Hematopoietic multipotent progenitor cell treated with erythropoietin and hydrocortisone succinate and interleukin-3 and kit ligand, for 15 days (in vitro differentiated cells): Measurements from ENCODE around the gene ERG.

Experiments
- DNase-seq: peaks from one replicate; pipeline ENCODE4 v3.0.0-alpha.2; 2015; ENCODE audit warnings: low spot score

Gene ERG

DNA sequence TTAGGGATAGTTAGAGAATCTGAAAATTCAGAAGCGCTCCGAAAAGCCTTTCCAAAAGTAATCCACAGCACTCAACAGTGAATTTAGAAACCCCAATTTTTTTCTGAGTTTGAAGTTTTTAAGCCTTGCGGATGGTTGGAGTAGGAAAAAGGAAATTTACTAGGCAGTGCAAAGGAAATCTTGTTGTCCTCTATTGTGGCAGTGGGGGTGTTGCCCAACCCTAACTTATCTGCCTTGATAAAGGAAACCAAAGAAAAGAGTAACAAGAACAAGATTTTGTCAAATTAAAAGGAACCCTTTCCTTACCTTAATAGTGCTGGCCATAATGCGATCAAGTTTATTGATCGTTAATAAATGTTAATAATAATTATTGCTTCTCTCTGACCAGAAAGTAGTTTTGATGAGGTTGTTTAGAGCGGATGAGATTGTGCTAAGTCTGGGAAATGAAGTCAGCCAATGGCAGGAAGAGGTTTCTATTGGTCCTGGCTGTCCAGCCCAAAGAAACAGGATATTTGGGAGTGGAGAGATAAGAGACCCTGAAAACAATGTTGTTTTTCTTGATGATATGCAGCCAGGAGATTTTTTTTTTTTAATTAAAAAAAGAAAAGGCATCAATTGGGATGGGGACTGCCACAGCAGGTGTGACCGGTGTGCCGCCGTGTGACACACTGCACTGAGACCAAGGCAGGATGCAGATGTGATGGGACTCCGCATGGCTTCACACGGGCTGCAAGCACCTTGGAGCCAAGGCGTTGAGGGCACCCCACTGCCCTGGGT is at the start of gene ERG:
TSS of gene ERG (minus strand) at position 421 of the 777 bp plus-strand sequence. CDS start at position 324, 97 bp downstream.
- no peak for DNase-seq

- DNase-seq = no peak
Observed at GRCh38 chr21:38544661-38545060, 46.4 kb upstream of the ERG start.

- no peak for DNase-seq
Observed at GRCh38 chr21:38542263-38542662, 44.0 kb upstream of the ERG start.

DNA sequence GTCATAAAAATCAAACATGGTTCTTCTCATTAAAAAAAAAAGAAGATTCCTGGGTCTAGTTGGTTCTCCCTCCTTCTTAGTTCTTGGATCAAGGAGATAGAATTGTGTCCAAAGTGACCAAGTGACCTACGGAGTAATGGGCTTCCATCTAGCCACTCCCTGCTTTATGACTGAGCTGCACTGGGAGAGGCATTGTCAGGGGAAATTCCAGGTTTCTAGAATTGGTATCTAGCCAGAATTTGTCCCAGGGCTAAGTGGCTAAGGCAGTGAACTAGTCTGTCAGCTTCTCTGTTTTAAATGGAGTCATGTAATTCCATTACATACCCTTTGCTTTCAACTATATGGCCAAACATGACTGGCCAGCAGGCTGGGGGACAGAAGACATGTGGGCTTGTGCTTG is 40.1 kb upstream of the ERG start:
- DNase-seq = no peak

DNA sequence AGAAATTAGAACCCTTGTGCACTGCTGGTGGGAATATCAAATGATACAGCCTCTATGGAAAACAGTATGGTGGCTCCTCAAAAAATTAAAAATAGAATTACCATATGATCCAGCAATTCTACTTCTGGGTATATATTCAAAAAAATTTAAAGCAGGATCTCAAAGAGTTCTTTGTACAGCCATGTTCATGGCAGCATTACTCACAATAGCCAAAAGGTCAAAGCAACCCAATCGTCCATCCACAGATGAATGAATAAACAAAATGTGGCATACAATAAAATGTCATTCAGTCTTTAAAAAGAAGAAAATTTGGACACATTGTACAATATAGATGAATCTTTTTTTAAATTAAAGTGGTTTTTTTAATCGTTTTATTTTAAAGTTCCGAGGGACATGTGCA is 36.3 kb upstream of the ERG start:
- no peak for DNase-seq

- DNase-seq = no peak
Observed at GRCh38 chr21:38533887-38534286, 35.6 kb upstream of the ERG start.

DNA sequence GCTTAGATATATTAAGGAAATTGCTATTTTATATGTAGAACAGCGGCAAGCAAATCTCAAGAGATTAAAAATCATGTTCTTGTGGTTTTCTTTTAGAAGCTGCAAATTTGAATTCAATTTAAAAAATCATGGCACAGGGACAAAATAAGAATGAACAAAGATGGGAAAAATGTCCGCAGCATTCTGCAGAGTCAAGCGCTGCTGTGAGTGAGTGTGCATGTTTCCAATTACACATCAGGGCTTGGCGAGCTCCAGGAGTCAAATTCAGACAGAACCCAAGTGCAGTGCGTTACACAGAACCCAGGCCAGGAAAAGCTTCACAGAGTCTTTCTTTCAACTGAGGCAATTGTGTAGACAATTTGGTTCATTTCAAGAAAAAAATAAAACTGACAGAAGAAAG is 33.3 kb upstream of the ERG start:
- no peak for DNase-seq

GRCh38 chr21:38531039-38531541 is 32.8 kb upstream of the ERG start:
- no peak for DNase-seq

DNA sequence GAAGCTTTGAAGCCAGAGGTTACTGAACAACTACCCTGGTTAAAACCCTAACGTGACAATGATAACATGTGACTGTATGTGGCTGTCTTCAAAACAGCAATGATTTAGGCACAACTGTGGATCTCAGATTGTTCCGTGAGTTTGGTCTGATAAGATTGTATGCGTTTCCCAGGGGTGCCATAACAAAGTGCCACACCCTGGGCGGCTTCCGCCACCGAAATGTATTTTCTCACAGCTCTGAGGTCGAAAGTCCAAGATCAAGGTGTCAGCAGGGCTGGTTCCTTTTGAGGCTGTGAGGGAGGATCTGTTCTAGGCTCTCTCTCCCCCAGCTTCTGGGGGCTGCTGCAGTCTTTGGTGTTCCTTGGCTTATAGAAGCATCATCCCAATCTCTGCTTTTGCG is 29.5 kb upstream of the ERG start:
- DNase-seq = no peak

GRCh38 chr21:38525454-38525853 is 27.2 kb upstream of the ERG start:
- DNase-seq = no peak

DNA sequence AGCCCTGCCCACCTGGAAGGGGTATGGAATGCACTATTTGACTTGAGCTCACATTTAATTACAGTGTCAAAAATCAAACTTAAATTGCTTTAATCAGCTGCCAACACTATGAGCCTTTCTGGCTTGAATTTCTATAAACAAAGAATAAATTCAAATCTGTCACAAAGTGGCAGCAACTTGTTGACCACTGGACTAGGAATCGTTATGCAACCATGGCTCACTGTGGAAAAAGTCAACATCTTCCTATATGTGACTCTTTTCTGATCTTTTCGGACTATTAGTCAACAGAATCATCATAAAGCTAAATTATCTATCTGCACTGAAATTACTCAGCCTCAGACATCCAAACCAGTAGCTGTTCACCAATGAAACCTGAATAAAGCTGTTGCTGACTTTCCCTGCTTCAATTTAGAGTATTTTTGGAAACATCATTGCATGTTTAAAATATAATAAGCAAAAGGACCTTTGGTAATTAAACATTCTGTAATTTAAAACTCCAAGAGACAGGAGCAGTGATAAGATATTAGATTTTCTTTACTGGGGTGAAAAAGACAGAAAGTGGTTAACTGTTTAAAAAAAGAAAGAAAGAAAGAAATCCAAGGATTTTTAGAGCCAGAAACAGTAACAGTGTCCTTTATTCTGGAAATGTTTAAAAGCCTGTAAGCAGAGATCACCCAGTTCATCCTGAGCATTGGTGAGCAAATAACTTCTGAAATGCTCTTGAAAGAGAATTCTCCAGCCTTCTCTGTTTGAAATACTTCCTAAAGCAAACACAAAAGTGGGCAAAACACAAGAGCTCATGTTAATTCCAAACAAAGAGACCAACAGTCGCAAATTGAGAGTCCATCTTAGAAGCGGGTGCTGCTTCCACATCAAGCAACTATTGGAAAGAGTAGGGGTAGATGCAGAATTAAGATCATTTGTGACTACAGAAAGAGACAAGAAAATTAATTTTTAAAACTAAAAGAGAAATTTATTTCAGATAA is 26.2 kb upstream of the ERG start:
- no peak for DNase-seq

DNA sequence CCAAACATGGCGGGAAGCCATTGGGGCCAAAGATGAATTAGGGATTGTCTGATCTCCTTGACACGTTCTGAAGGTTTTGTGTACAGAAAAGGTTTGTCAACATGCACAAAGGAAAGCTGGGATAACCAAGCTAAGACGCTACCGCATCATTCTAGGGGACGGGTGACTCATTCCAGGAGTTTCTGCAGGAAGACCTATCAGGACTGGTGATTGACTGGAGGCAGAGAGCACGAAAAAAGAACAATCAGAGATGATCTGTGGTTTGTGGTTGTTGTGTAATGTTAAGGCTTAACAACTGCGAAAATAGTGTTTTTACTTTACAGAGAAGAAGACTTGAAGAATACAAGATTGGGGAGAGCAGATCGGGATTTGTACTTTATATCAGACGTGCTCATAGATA is 22.2 kb upstream of the ERG start:
- no peak for DNase-seq

DNA sequence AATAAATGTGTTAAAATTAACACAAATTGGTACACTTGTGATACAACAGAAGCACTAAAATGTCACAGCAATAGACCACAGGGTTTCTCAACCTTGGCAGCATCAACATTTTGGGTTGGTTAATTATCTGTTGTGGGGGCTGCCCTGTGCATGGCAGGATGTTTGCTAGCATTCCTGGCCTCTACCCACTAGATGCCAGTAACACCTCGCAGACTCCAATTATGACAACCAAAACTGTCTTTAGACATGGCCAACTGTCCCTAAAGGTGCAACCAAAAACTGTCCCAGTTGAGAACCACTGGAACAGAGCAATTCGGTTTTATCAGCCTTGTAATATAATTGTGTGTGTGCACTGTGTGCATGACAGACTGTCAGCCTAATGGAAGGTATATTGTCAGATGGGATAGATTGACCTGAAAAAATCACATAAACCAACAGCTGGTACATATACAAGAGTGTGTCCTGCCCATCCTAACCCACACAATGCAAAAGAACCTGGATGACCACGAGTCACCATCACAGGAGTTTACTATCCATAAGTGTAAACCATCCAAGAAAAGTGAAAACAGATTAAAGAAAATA is 13.5 kb upstream of the ERG start:
- no peak for DNase-seq

DNA sequence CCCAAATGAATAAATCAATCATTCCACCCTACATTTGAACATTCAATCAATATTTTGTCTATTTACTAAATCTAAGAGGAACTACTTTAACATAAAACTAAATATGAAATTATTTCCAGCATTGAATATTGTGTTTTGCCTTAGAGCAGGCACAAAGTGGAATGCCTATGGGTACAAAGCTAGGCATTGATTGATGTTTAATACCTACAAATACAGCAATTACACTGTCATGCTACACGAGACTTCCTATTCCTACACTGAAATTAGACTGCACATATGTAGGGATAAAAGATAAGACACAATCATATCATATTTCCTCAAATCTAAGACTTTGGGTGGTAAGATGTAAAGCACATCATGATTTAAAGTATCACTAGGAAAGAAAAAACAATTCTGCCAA is 12.9 kb upstream of the ERG start:
- no peak for DNase-seq

DNA sequence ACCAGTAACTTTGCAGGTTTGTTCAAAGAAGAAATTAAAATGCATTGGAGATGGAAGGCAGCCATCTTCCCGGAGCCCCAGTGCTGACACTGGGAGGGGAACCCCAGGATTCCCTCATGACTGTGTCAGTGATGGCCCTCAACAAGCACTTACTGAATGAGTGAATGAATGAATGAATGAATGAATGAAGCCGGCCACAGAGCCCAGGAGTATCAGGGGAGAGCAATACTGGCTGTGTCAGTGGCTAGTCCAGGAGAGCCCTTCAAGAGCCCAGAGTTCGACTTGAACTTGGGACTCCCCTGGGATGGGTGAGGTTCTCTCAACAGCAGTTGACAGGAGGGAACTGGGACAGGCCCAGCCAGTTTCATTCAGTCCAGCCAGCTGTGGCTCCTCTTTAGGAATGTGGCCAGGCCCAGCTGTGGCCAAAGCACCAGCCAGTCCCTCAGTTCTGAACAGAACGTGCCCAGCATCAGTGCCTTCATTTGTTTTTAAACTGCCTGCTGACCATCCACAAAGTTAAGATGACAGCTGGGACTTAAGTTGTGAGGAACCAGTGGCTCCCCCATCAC is 9.2 kb upstream of the ERG start:
- no peak for DNase-seq

GRCh38 chr21:38506661-38507281 is 8.5 kb upstream of the ERG start:
- peak; percentile 6 for DNase-seq

DNA sequence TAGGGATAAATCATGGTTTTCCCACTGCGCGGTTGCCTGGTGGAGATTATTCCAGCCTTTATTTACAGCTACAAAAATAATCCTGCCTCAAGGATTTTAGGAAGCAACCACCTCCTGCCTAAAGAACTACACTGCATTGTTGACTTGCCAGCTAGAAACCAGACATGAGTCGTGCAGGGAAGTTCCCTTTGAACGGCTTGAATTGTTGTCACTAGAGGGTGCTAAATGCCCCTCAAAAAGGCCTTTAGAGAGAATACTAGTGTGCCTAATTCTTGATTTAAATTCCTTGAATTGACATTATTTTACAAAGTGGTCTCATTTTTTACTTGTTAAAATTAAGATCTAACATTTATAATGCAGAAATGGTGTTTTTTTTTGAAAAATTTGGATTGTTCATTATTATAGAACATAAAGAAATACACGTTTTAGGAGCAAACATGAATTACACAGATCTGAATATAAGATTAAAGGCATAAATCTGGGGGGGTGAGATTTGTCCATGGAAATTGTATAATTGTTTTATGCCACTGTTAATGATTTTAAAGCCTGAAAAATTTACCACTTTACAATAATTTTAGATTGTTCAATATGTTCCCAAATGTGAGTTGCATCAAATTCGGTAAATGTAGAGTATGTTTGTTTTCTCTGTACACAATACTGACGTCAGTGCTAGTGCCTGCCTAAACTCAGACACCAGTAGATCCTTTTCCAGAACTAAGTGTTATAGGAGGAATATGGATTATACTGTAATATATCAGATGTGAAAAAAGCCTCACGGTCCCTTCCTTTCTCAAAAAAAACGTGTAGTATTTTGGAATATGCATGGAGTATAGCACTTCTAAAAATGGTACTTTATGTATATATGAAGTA is 7.6 kb upstream of the ERG start:
- DNase-seq = peak; percentile 32

GRCh38 chr21:38504066-38504465 is 5.8 kb upstream of the ERG start:
- DNase-seq = no peak

GRCh38 chr21:38503583-38503982 is 5.3 kb upstream of the ERG start:
- no peak for DNase-seq

GRCh38 chr21:38500073-38500472 is 1.8 kb upstream of the ERG start:
- DNase-seq = no peak

- DNase-seq = no peak
Observed at GRCh38 chr21:38499296-38499695, 1.0 kb upstream of the ERG start.
